HG03469 (cell line): Measurements from ENCODE around the gene PPDPF.
"Not testable (repeated sequence)": the region's sequence is repeated elsewhere in the genome, so short reads cannot be mapped to it uniquely, and the experiment has no call there.

Experiments
- ATAC-seq: cut with Tn5 transposase; IDR thresholded peaks from one replicate; pipeline ENCODE4 v1.9.1; 2021; ENCODE audit warnings: mild to moderate bottlenecking, moderate library complexity, moderate number of reproducible peaks; ENCODE audit not compliant: unreplicated experiment

PPDPF gene

DNA sequence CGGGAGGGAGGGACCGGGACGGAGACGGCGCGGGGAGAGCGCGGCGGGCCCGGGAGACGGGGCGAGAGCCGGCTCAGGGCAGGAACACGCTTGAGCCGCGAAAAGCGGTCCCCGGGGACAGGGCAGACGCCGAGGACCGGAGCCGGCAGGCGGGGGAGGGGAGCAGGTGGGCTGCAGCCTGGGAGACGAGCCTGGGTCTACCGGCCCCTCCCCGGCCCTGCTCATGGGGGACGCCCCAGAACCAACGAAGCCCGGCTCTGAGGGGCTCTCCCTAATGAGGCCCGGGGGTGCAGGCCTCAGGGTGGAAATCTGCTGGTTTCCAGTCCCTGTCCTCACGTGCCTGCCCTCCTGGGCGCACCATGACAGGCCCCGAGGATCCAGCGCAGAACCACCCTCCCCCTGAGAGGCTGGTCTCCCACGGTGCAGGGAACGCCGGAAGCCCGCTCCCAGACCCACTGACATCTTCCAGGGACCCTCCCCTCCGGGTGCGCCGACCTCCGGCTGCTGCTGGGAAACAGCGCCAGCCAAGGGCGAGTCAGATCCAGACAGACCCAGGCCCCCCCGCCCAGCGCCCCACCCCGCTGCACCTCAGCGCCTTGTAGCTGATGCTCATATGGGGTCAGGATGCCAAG, 21.1 kb upstream of the PPDPF start:
- ATAC-seq = no peak

- ATAC-seq = no peak
Measured at GRCh38 chr20:63500151-63500901, 20.2 kb upstream of the PPDPF start.

DNA sequence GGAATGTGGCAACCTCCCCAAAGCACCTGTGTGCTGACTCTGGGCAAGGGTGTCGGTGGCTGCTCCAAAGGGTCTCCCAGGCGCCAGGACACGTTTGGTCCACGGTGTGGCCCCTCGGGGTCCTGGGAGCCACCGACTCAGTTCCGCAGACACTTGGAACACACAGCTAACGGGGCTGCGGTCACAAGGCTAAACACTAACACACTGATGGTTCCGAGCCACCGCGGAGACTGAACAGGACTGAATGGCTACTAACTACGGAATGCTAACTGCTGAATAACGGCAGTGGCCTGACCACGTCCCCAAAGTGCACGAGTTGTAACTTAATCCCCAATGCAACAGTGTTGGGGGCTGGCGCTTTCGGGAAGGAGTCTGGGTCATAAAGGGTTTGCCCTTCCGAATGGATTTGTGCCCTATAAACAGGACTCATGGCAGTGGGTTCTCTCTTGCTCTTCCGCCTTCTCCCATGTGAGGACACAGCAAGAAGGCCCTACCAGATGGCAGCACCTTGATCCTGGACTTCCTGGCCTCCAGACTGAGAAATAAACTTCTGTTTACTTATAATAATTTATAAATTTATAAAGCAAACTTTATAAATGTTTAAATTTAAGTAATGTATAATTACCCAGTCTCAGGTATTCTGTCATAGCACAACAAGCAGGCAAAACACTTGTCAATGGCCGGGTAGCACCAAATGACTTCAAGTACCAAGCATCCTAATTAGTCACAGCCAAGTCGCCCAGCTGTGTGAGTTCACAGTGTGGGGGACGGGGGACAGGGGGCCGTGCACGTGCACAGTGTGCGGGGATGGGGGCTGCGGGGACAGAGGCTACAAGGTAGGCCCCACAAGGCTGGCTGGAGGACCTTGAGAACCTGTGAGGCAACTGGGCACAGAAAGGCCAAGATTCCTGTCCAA, 19.4 kb upstream of the PPDPF start:
- no peak for ATAC-seq

- no peak for ATAC-seq
Measured at GRCh38 chr20:63501818-63502670, 18.5 kb upstream of the PPDPF start.

GRCh38 chr20:63502671-63503172, 17.8 kb upstream of the PPDPF start:
- no peak for ATAC-seq

GRCh38 chr20:63503524-63503923, 17.0 kb upstream of the PPDPF start:
- no peak for ATAC-seq

- no peak for ATAC-seq
Measured at GRCh38 chr20:63504642-63505041, 15.9 kb upstream of the PPDPF start.

DNA sequence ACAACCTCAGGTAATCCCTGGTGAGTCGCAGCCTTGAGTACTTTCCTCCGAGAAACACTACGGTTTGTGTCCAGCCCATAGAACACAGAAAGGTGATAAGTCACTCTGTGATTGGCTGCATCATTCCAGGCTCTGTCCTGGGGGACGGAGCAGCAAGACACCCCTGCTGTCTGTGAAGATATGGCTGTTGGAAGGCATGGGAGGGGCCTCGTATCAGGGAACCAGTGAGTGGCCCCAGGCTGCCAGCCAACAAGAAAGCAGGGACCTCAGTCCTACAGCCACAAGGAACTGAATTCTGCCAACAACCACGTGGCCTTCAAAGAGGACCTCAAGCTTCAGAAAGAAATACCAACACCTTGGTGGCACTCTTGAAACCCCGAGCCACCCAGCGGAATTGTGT, 15.3 kb upstream of the PPDPF start:
- ATAC-seq = no peak

DNA sequence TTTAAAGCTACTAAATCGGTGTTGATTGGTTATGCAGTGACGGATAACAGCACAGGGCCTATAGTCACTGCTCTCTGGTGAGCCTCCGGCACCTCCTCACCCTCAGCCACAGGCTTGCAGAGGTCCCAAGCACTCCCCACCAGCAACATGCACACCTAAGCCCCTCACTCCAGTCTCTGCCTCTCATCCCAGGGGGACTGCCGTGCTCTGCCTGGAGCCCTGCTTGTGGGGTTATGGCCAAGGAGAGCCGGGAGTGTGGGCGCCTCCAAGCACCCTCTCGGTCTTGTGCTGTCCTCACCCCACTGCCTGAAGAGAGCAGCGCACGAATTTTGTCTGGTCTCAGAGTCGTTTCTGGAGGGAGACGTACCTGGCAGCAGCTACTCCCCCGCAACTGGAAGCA, 14.8 kb upstream of the PPDPF start:
- no peak for ATAC-seq

- no peak for ATAC-seq
Measured at GRCh38 chr20:63507083-63507743, 13.4 kb upstream of the PPDPF start.

DNA sequence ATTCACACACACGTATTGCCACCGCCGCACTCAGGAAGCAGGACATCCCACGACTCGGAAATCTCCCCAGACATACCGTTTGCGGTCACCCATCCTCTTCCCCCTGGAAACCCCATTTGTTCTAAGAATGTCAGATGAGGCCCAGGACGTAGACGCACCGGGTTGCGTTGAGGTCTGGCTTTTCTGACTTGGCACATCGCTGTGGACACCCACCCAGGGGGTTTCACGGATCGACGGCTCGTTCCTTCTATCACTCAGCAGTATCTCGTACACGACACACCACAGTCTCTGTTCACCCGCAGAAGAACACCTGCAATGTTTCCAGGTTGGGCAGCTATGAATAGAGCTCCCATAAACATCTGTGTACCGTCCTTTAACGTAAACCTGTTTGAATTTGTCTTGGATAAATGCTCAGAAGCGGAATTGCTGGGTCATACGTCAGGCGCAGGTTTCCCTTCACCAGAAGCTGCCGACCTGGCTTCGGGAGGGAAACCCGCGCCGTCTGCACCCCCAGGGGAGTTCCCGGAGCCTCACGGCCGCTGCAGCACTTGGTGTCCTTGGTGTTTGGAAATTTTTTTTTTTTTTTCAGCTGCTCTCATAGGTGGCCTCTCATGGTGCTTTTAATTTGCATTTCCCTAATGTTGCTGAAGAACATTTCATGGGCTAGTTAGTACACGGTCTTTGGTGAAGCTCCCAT, 12.3 kb upstream of the PPDPF start:
- no peak for ATAC-seq

DNA sequence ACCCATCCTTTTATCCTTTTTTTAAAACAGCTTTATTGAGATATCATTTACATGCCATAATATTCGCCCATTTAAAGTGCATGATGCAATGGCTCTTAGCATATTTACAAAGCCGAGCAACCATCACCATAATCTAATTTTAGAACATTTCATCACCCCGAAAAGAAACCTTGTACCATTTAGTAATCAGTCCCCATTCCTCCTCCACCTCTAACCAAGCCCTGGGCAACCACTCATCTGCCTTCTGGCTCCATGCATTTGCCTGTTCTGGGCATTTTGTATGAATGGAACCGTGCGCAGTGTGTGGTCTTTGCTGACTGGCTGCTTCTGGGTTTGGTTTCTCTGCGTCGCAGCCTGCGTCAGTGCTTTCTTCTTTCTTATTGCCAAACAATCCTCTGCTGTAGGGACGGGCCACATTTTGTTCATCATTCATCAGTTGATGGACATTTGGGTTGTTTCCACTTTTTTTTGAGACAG, 11.4 kb upstream of the PPDPF start:
- no peak for ATAC-seq

GRCh38 chr20:63513207-63513606, 7.4 kb upstream of the PPDPF start:
- no peak for ATAC-seq

DNA sequence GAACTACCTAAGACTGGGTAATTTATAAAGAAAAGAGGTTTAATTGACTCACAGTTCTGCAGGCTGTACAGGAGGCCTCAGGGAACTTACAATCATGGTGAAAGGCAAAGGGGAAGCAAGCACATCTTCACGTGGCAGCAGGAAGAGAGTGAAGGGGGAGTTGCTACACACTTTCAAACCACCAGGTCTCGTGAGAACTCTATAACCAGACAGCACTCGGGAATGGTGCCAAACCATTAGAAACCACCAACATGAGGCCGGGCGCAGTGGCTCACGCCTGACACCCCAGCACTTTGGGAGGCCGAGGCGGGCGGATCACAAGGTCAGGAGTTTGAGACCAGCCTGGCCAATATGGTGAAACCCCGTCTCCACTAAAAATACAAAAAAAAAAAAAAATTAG, 6.0 kb upstream of the PPDPF start:
- not testable (repeated sequence) for ATAC-seq

- ATAC-seq = no peak
Measured at GRCh38 chr20:63517376-63518309, 2.9 kb upstream of the PPDPF start.

DNA sequence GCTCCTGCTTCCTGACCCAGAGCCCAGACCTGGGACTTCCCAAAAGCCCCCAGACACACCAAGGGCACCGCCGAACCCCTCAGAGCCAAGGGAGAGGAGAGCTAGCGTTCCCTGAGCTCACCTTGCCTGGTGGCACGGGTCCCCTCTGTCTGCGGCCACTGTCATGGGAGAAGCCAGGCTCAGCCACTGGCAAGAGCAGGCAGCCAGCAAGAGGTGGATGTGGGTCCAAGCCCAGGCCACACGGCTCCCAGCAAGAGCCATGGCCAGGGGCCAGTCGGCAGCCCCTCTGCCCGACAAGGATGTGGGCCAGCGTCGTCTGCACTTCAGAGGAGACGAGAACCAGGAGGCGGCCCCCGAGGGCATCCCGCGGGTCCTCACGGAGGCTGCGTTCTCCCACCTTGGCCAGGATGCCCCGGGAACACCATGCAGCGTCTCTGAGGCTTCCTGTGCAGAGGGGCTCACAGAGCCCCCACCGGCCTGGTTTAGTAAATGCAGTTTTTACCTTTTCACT, 2.2 kb upstream of the PPDPF start:
- ATAC-seq = no peak

GRCh38 chr20:63518946-63519667, 1.5 kb upstream of the PPDPF start:
- no peak for ATAC-seq
